ENCODE data around the gene TCF23. TPM values are rescaled to one million over a fixed set of nuclear protein-coding genes. Genes with fewer than 3 reads are reported as not detected.
"Not testable (repeated sequence)": the region's sequence is repeated elsewhere in the genome, so short reads cannot be mapped to it uniquely, and the experiment has no call there.

Gene TCF23
- total RNA-seq, 2 experiments from 2014 or later = 0.02 TPM; not detected in 1

DNA sequence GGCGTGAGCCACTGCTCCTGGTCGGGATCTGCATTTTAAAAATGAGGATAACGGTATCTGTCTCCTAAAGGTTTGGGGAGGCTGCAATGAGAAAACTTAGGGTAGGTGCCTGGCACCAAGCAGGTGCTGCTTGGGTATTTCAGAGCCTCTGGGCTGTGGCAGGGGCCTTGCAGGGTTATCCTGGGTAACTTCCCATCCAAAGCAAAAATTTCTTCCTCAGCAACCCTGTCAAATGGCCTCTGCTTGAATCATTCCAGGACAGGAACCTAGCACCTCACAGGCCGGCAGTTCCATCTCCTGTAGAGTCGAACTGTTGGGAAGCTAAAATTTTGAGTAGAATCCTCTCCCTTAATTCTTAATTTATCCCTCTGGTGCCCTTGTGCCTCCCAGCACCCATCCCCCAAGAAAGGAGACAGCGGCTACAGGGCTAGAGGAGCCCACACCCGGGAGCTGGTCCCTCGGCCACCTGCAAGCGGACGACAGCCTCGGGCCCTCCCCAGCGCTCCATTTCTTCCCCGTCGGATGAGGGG, 30.7 kb upstream of the TCF23 start:
- ATAC-seq = no peak
- H3K27ac Mint-ChIP-seq = no peak overlapping the region
- peaks cover 12% of the 10 kb centered on the region for H3K4me1 Mint-ChIP-seq
- DNase-seq = no peak
- no peaks in the 10 kb centered on the region for H3K36me3 Mint-ChIP-seq (ENCODE audit: low read depth)
- CTCF ChIA-PET = interaction anchor here (0.8 kb wide), 1 partner anchor 10 kb away, joined by 3 read pairs; no protein-coding TSS in a partner anchor
- POLR2A ChIA-PET = no interaction called here
- H3K9me3 Mint-ChIP-seq (ENCODE audit: low read depth) = no peaks in the 10 kb centered on the region
- intact Hi-C loops (cut with DNase I, micrococcal nuclease) = no loop called here
- H3K27me3 Mint-ChIP-seq = peaks cover 19% of the 10 kb centered on the region
- H3K4me3 Mint-ChIP-seq = peak overlapping the region; percentile 64

GRCh38 chr2:27118525-27119329, 30.1 kb upstream of the TCF23 start, which contains the start of gene CGREF1:
CGREF1 (minus strand) TSS chr2:27119128; CDS start chr2:27104366, 14,762 bp downstream.
- Mint-ChIP-seq H3K27ac (peak within 1 kb of the TSS; percentile 76), H3K4me1 (peaks cover 16% of the 10 kb centered on the region), H3K4me3 (peak within 1 kb of the TSS; percentile 78), H3K9me3 (ENCODE audit: low read depth) (no peaks in the 10 kb centered on the region), H3K36me3 (ENCODE audit: low read depth) (no peaks in the 10 kb centered on the region), H3K27me3 (peaks cover 19% of the 10 kb centered on the region)
- DNase-seq = peak; percentile 38
- ChIA-PET POLR2A (no interaction called here), CTCF (interaction anchor here (0.8 kb wide), 1 partner anchor 10 kb away, joined by 3 read pairs; no protein-coding TSS in a partner anchor)
- ATAC-seq = peak; percentile 31
- intact Hi-C loops (cut with DNase I, micrococcal nuclease) = no loop called here

DNA sequence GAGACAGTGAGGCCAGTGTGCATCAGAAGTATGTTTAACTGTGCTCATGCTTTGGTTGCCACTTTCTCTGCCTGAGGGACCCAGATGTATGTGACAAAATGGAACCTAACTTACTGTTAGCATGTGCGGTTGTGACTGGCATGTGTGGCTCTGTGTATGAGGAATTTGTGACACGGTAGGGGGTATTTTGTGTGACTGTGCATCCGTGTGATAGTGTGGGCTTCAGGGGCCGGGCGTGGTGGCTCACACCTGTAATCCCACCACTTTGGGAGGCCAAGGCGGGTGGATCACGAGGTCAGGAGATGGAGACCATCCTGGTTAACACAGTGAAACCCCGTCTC, 29.5 kb upstream of the TCF23 start:
- intact Hi-C loops (cut with DNase I, micrococcal nuclease) = not testable (repeated sequence)

DNA sequence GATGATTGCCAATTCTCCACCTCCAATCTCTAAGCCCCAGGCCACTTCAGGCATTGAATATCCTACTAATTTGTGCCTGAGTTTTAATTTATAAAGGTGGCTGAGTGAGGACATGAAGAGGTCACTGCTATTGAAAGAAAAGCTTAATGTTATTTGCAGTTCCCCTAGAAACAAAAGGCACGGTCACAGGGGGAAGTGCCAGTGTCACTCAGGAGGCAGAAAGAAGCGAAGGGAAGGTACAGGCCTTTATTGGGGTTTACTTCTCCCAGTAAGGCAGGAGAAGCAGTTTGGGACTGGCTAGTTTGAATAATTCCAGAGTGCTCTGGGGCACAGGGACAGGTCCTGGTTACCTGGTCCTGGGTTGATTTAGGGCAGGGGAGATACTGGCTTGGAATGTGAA, 26.9 kb upstream of the TCF23 start:
- CTCF ChIA-PET = interaction anchor here (0.6 kb wide), 1 partner anchor 1377 kb away, joined by 3 read pairs; no protein-coding TSS in a partner anchor
- Mint-ChIP-seq H3K27ac (no peak overlapping the region), H3K4me3 (no peak overlapping the region), H3K4me1 (peaks cover 19% of the 10 kb centered on the region), H3K9me3 (ENCODE audit: low read depth) (no peaks in the 10 kb centered on the region), H3K36me3 (ENCODE audit: low read depth) (no peaks in the 10 kb centered on the region), H3K27me3 (peaks cover 19% of the 10 kb centered on the region)
- DNase-seq = no peak
- intact Hi-C loops (cut with DNase I, micrococcal nuclease) = loop anchor here in 1 of 2 experiments (2.0 kb wide), 1 partner anchor 95 kb away; the partner anchor contains the start of gene CAD
- POLR2A ChIA-PET = no interaction called here
- no peak for ATAC-seq

More for the DNA sequence above, 29.5 kb upstream of the TCF23 start:
- H3K9me3 Mint-ChIP-seq (ENCODE audit: low read depth); CTCF ChIA-PET; DNase-seq; H3K36me3 Mint-ChIP-seq (ENCODE audit: low read depth); POLR2A ChIA-PET; ATAC-seq: not testable (repeated sequence)
- H3K4me1 Mint-ChIP-seq = peaks cover 19% of the 10 kb centered on the region
- H3K27me3 Mint-ChIP-seq = peaks cover 19% of the 10 kb centered on the region
- peak overlapping the region; percentile 78 for H3K4me3 Mint-ChIP-seq
- peak overlapping the region; percentile 76 for H3K27ac Mint-ChIP-seq

GRCh38 chr2:27122791-27123190, 26.0 kb upstream of the TCF23 start:
- H3K27ac Mint-ChIP-seq = no peak overlapping the region
- ChIA-PET CTCF (interaction anchor here (0.9 to 2.1 kb wide), 4 partner anchors 11 to 231 kb away, joined by 3 to 15 read pairs (median 4); partner anchors contain the start of gene PREB), POLR2A (no interaction called here)

DNA sequence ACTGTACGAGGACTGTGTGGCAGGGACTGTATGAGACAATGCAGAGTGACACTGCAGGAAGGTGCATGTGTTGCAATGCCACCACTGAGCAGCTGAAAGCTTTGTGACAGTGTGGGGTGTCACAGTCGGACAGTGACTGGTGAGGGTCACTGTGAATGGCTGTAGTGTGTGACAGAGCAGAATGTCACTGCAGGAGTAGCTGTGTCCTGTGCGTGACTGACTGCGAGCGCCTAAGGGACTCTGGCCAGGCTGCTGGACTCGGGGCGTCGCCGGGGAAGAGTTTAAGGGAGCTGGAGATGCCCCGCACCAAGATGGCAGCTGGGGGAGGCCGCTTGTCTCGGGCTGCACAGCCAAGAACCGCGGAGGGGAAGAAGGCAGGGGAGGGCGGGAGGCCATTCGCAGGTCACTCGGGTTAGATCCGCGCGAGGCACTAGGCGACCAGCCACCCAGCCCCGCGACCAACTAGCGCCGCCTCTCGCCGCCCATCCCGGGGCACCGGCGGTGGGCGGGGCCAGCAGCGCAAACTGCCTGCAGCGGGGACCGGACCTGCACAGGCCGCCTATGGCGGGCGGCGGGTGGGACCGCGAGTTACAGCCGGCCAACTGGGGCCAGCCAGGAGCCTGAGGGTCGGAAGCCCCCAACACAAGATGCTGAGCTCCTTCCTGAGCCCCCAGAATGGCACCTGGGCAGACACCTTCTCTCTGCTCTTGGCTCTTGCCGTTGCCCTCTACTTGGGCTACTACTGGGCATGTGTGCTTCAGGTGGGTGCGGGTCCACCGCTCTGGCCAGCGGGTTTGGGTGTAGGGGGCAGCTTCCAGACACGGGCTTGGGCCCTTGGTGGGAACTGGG, 25.3 kb upstream of the TCF23 start, which contains the start of gene ABHD1:
ABHD1 (plus strand) TSS at position 514 of the 849 bp plus-strand sequence; CDS start at position 648, 134 bp downstream.
- peak within 1 kb of the TSS; percentile 74 for H3K27ac Mint-ChIP-seq
- peak; percentile 79 for ATAC-seq
- POLR2A ChIA-PET = interaction anchor here (1.4 kb wide), 1 partner anchor 10 kb away, joined by 7 read pairs; the partner anchor contains the start of gene PREB

More at GRCh38 chr2:27122791-27123190, 26.0 kb upstream of the TCF23 start:
- no peak for ATAC-seq
- intact Hi-C loops (cut with DNase I, micrococcal nuclease) = loop anchor here in 1 of 2 experiments (1.0 to 2.0 kb wide), 3 partner anchors 12 to 94 kb away; partner anchors contain the start of genes CAD and PREB
- no peaks in the 10 kb centered on the region for H3K9me3 Mint-ChIP-seq (ENCODE audit: low read depth)
- peak overlapping the region; percentile 73 for H3K4me3 Mint-ChIP-seq
- peaks cover 19% of the 10 kb centered on the region for H3K27me3 Mint-ChIP-seq
- no peak for DNase-seq
- H3K36me3 Mint-ChIP-seq (ENCODE audit: low read depth) = no peaks in the 10 kb centered on the region
- peaks cover 19% of the 10 kb centered on the region for H3K4me1 Mint-ChIP-seq

GRCh38 chr2:27125104-27125503, 23.7 kb upstream of the TCF23 start:
- POLR2A ChIA-PET = no interaction called here
- Mint-ChIP-seq H3K27me3 (peaks cover 4% of the 10 kb centered on the region), H3K4me3 (no peak overlapping the region), H3K36me3 (ENCODE audit: low read depth) (peaks cover 2% of the 10 kb centered on the region), H3K9me3 (ENCODE audit: low read depth) (no peaks in the 10 kb centered on the region), H3K27ac (no peak overlapping the region), H3K4me1 (peaks cover 9% of the 10 kb centered on the region)
- no peak for ATAC-seq
- no peak for DNase-seq
- intact Hi-C loops (cut with DNase I, micrococcal nuclease) = no loop called here
- CTCF ChIA-PET = interaction anchor here (0.9 to 1.5 kb wide), 6 partner anchors 14 to 181 kb away, joined by 3 to 6 read pairs (median 4); partner anchors contain the start of gene KHK

More for the DNA sequence above, 25.3 kb upstream of the TCF23 start, which contains the start of gene ABHD1:
- DNase-seq = peak; percentile 72
- CTCF ChIA-PET = interaction anchor here (0.5 to 2.1 kb wide), 8 partner anchors 10 to 463 kb away, joined by 3 to 15 read pairs (median 4); partner anchors contain the start of gene PREB
- intact Hi-C loops (cut with DNase I, micrococcal nuclease) = loop anchor here in 1 of 2 experiments (1.0 to 2.0 kb wide), 3 partner anchors 11 to 93 kb away; partner anchors contain the start of genes CAD and PREB
- Mint-ChIP-seq H3K36me3 (ENCODE audit: low read depth) (no peaks in the 10 kb centered on the region), H3K4me1 (peaks cover 16% of the 10 kb centered on the region), H3K4me3 (peak within 1 kb of the TSS; percentile 73), H3K9me3 (ENCODE audit: low read depth) (no peaks in the 10 kb centered on the region), H3K27me3 (peaks cover 15% of the 10 kb centered on the region)

- ChIA-PET POLR2A (no interaction called here), CTCF (interaction anchor here (0.6 to 1.3 kb wide), 3 partner anchors 65 to 183 kb away, joined by 3 to 4 read pairs (median 3); no protein-coding TSS in a partner anchor)
- no peak for ATAC-seq
- no peak overlapping the region for H3K27ac Mint-ChIP-seq
- peaks cover 9% of the 10 kb centered on the region for H3K4me1 Mint-ChIP-seq
- H3K36me3 Mint-ChIP-seq (ENCODE audit: low read depth) = peaks cover 9% of the 10 kb centered on the region
- H3K9me3 Mint-ChIP-seq (ENCODE audit: low read depth) = no peaks in the 10 kb centered on the region
- intact Hi-C loops (cut with DNase I, micrococcal nuclease) = no loop called here
- H3K4me3 Mint-ChIP-seq = no peak overlapping the region
- no peaks in the 10 kb centered on the region for H3K27me3 Mint-ChIP-seq
- no peak for DNase-seq
These were observed 22.5 kb upstream of the TCF23 start for GRCh38 chr2:27126252-27126710.

GRCh38 chr2:27127883-27128667, 20.7 kb upstream of the TCF23 start:
- Mint-ChIP-seq H3K9me3 (ENCODE audit: low read depth) (no peaks in the 10 kb centered on the region), H3K4me1 (peaks cover 14% of the 10 kb centered on the region), H3K36me3 (ENCODE audit: low read depth) (peaks cover 16% of the 10 kb centered on the region), H3K4me3 (no peak overlapping the region), H3K27ac (no peak overlapping the region), H3K27me3 (no peaks in the 10 kb centered on the region)
- ChIA-PET CTCF (no interaction called here), POLR2A (no interaction called here)
- ATAC-seq (no peak), DNase-seq (no peak)
- intact Hi-C loops (cut with DNase I, micrococcal nuclease) = no loop called here

All from activated CD4-positive, alpha-beta T cell treated with anti-CD3 and anti-CD28 coated beads for 36 hours (primary cell).